Aorta (tissue), 5 donors: ENCODE measurements around the gene PRR12. TPM values are rescaled to one million over a fixed set of nuclear protein-coding genes. Genes with fewer than 3 reads are reported as not detected.

ENCODE experiments used
- ATAC-seq: fragments of 200-7000 bp; cut with Tn5 transposase; one replicate; pipeline ENCODE4 v1.9.1; 2022; ENCODE audit warnings: moderate library complexity; ENCODE audit not compliant: low FRiP score
- DNase-seq, 2 donors: peaks; one replicate each; pipeline ENCODE4 v3.0.0-alpha.2; 2020
- H3K27ac ChIP-seq, 2 donors: one replicate each; pipeline ENCODE4 v1.5.1; 2013; ENCODE audit warnings: low read length in 2 of 2, mild to moderate bottlenecking in 2 of 2, moderate library complexity in 2 of 2, control low read depth in 1 of 2, inconsistent platforms in 1 of 2, low read depth in 1 of 2
- H3K27me3 ChIP-seq, 2 donors: one replicate each; pipeline ENCODE4 v1.6.1; 2013; ENCODE audit warnings: control low read depth in 1 of 2, low read length in 1 of 2, mild to moderate bottlenecking in 1 of 2, moderate library complexity in 1 of 2; ENCODE audit not compliant: insufficient read depth in 2 of 2, control insufficient read depth in 1 of 2
- H3K36me3 ChIP-seq, 2 donors: one replicate each; pipeline ENCODE4 v1.6.1; 2013; ENCODE audit warnings: control low read depth in 1 of 2, low read length in 1 of 2, mild to moderate bottlenecking in 1 of 2; ENCODE audit not compliant: insufficient read depth in 2 of 2, control insufficient read depth in 1 of 2
- H3K4me1 ChIP-seq, 2 donors: one replicate each; pipeline ENCODE4 v1.6.1; 2013; ENCODE audit warnings: low read length in 2 of 2, control low read depth in 1 of 2, mild to moderate bottlenecking in 1 of 2, moderate library complexity in 1 of 2; ENCODE audit not compliant: insufficient read depth in 2 of 2, control insufficient read depth in 1 of 2
- H3K4me3 ChIP-seq, 2 donors: one replicate each; pipeline ENCODE4 v1.5.1; 2013; ENCODE audit warnings: low read length in 2 of 2, control low read depth in 1 of 2, mild to moderate bottlenecking in 1 of 2
- H3K9me3 ChIP-seq: one replicate; pipeline ENCODE4 v1.6.1; 2013; ENCODE audit warnings: mild to moderate bottlenecking, low read length; ENCODE audit not compliant: control insufficient read depth
- WGBS, 2 donors: extraction: QIAGEN DNeasy Blood & Tissue Kit; methylation state at CpG; one replicate each; pipeline ENCODE4 v1.1.7; 2013; 5-methylcytosine and 5-hydroxymethylcytosine counted together
- intact Hi-C, 2 donors: fragments of 100-400 bp; cut with DNase I; formaldehyde crosslinking; loops; one replicate each; pipeline versions ENCODE4 v1.14.2 to v1.15.0; 2022
- polyA plus RNA-seq, 2 donors: library from polyadenylated mRNA; stranded (reverse); fragments of 200-250 nt; gene quantifications; one replicate each; pipeline ENCODE4 v1.2.3, GENCODE V29; 2013
- total RNA-seq, 2 donors: library from RNA; stranded (reverse); fragmentation: NEBNext Ultra II Directional; extraction: Animal tissue kit (Norgen Biotek cat#: 25700); gene quantifications; one replicate each; pipeline ENCODE4 v1.2.1, GENCODE V29; 2021
- donor health status: healthy with polysubstance abuse.
- donor health status: Bipolar disorder and iron deficiency.
- donor health status: DM: no; HTN: no; CAD: no.
- donor health status: DM: no; HTN: no; CAD: no.
- donor health status: DM: yes; HTN: yes; CAD: no.

PRR12 gene
- total and polyA plus RNA-seq, 4 donors, result 2.6 to 31.3 (median 15.1) TPM

- Histone ChIP-seq H3K27me3 (no peaks in the 10 kb centered on the region), H3K36me3 (peaks cover 0 to 2% of the 10 kb centered on the region in 2 donors), H3K4me3 (no peak overlapping the region), H3K4me1 (no peaks in the 10 kb centered on the region), H3K27ac (no peak overlapping the region), H3K9me3 (no peaks in the 10 kb centered on the region)
- WGBS, 2 donors, result 89 to 91% methylated on average over 11 of the region's 11 CpGs
- no peak for ATAC-seq
- no peak for DNase-seq
- intact Hi-C loops, result no loop called here
Observed at GRCh38 chr19:49552749-49553148, 38.2 kb upstream of the PRR12 start.

- no peak for ATAC-seq
- H3K4me3 ChIP-seq, result no peak overlapping the region
- 69 to 70% methylated on average over 10 of the region's 10 CpGs for WGBS, 2 donors
- peaks cover 0 to 4% of the 10 kb centered on the region in 2 donors for H3K36me3 ChIP-seq
- no peak overlapping the region for H3K27ac ChIP-seq
- no peaks in the 10 kb centered on the region for H3K9me3 ChIP-seq
- H3K27me3 ChIP-seq, result no peaks in the 10 kb centered on the region
- no peak for DNase-seq
- no peaks in the 10 kb centered on the region for H3K4me1 ChIP-seq
- intact Hi-C loops, result no loop called here
Observed at GRCh38 chr19:49553451-49554271, 37.3 kb upstream of the PRR12 start.

- no peak overlapping the region for H3K27ac ChIP-seq
Observed at GRCh38 chr19:49554701-49555181, 36.2 kb upstream of the PRR12 start.

GRCh38 chr19:49555600-49556411 is 35.2 kb upstream of the PRR12 start:
- intact Hi-C loops, result no loop called here
- Histone ChIP-seq H3K4me1 (no peaks in the 10 kb centered on the region), H3K27me3 (no peaks in the 10 kb centered on the region), H3K36me3 (peaks cover 0 to 6% of the 10 kb centered on the region in 2 donors), H3K27ac (no peak overlapping the region), H3K9me3 (no peaks in the 10 kb centered on the region), H3K4me3 (no peak overlapping the region)
- DNase-seq (peak; percentile 64 to 86), ATAC-seq (peak; percentile 64)
- 82 to 89% methylated on average over 39 to 52 of the region's 53 CpGs for WGBS, 2 donors

More at GRCh38 chr19:49554701-49555181, 36.2 kb upstream of the PRR12 start:
- no peaks in the 10 kb centered on the region for H3K4me1 ChIP-seq
- H3K36me3 ChIP-seq, result peaks cover 0 to 6% of the 10 kb centered on the region in 2 donors
- H3K27me3 ChIP-seq, result no peaks in the 10 kb centered on the region
- H3K9me3 ChIP-seq, result no peaks in the 10 kb centered on the region
- ATAC-seq (peak; percentile 36), DNase-seq (no peak)
- no peak overlapping the region for H3K4me3 ChIP-seq
- intact Hi-C loops, result no loop called here
- WGBS, 2 donors, result 85 to 87% methylated on average over 17 of the region's 17 CpGs

GRCh38 chr19:49556412-49557398 is 34.3 kb upstream of the PRR12 start:
- Histone ChIP-seq H3K4me1 (no peaks in the 10 kb centered on the region), H3K9me3 (no peaks in the 10 kb centered on the region), H3K4me3 (no peak overlapping the region), H3K36me3 (peaks cover 0 to 6% of the 10 kb centered on the region in 2 donors), H3K27ac (no peak overlapping the region), H3K27me3 (no peaks in the 10 kb centered on the region)
- intact Hi-C loops, result no loop called here
- 78% methylated on average over 63 to 66 of the region's 66 CpGs for WGBS, 2 donors
- DNase-seq (no peak), ATAC-seq (peak; percentile 44)

GRCh38 chr19:49557641-49558325 is 33.2 kb upstream of the PRR12 start:
- Histone ChIP-seq H3K27me3 (no peaks in the 10 kb centered on the region), H3K4me1 (no peaks in the 10 kb centered on the region), H3K27ac (no peak overlapping the region), H3K36me3 (peaks cover 0 to 6% of the 10 kb centered on the region in 2 donors), H3K9me3 (no peaks in the 10 kb centered on the region), H3K4me3 (no peak overlapping the region)
- no peak for ATAC-seq
- no peak for DNase-seq
- 88 to 90% methylated on average over 18 of the region's 18 CpGs for WGBS, 2 donors
- intact Hi-C loops, result no loop called here

GRCh38 chr19:49558591-49558990 is 32.4 kb upstream of the PRR12 start:
- Histone ChIP-seq H3K4me1 (no peaks in the 10 kb centered on the region), H3K9me3 (no peaks in the 10 kb centered on the region), H3K36me3 (peaks cover 0 to 6% of the 10 kb centered on the region in 2 donors), H3K4me3 (no peak overlapping the region), H3K27ac (no peak overlapping the region), H3K27me3 (no peaks in the 10 kb centered on the region)
- ATAC-seq (no peak), DNase-seq (no peak)
- intact Hi-C loops, result no loop called here
- WGBS, 2 donors, result 85 to 86% methylated on average over 7 of the region's 7 CpGs
